ENCODE data around the gene CAMK2A.

DNA sequence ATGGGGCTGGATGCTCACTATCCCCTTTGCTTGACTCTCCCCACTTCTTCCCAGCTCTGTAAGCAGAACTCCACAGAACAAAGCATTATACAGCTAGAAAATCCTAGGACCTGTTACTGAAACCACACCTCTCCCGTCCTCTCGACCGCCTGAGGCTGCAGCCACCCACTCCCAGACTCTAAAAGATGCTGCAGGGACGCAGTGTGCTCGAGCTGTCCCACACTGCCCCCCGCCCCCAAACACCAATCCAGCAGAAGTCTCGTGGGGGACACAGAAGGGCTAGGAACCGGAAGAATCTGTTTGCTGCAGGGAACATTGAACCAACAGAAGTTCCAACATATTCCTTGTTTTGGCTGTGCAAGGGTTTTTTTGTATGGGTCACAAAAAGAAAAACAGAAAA lies 7.6 kb downstream of the CAMK2A start:
- TF ChIP-seq POLR2AphosphoS5 (IDR thresholded peaks at IDR 0.05) = no peak
- no peak for TF ChIP-seq CTCF (IDR thresholded peaks at IDR 0.05)
